Measurements from ENCODE around the gene RIPOR2.

DNA sequence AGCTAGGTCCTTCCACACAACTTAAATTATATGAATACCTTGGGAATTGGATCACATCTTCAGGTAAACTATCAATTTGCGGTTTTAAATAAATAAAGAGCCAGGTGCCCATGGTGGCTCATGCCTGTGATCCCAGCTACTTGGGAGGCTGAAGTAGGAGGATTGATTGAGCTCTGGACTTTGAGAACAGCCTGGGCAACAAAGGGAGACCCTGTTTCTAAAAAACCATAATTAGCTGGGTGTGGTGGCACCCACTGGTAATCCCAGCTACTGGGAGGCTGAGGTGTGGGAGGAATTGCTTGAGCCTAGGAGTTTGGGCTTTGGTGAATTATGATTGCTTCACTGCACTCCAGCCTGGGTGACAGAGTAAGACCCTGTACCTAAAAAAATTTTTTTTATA lies 157.6 kb downstream of the RIPOR2 start:
- TF ChIP-seq EZH2 (IDR thresholded peaks at IDR 0.05): no peak
- no peak for TF ChIP-seq POLR2AphosphoS5 (IDR thresholded peaks at IDR 0.05; ENCODE audit: borderline replicate concordance, low read depth, low read length)
